HUES64 (cell line): ENCODE measurements around the gene SLC35B4. TPM values are rescaled to one million over a fixed set of nuclear protein-coding genes. Genes with fewer than 3 reads are reported as not detected.
A peak's percentile ranks its signal among the peaks of the same experiment; 100 is the strongest.

Experiments
- H3K27ac ChIP-seq: 2 replicates; pipeline ENCODE4 v1.7.0; 2013; ENCODE audit warnings: low read depth, low read length, inconsistent platforms
- H3K27me3 ChIP-seq: 2 replicates; pipeline ENCODE4 v1.6.1; 2013; ENCODE audit warnings: mild to moderate bottlenecking, low read length; ENCODE audit not compliant: insufficient read depth
- H3K36me3 ChIP-seq: 2 replicates; pipeline ENCODE4 v1.6.1; 2013; ENCODE audit warnings: mild to moderate bottlenecking, low read length; ENCODE audit not compliant: insufficient read depth
- H3K4me1 ChIP-seq: 2 replicates; pipeline ENCODE4 v1.6.1; 2013; ENCODE audit warnings: mild to moderate bottlenecking, low read length, moderate library complexity; ENCODE audit not compliant: insufficient read depth
- H3K4me3 ChIP-seq: 2 replicates; pipeline ENCODE4 v1.5.1; 2013; ENCODE audit warnings: mild to moderate bottlenecking, low read length, moderate library complexity
- H3K9ac ChIP-seq: 2 replicates; pipeline ENCODE4 v1.6.1; 2013; ENCODE audit warnings: mild to moderate bottlenecking, low read depth, low read length
- H3K9me3 ChIP-seq: 2 replicates; pipeline ENCODE4 v1.6.1; 2013; ENCODE audit warnings: low read depth, low read length; ENCODE audit not compliant: insufficient read depth
- WGBS: fragments of 150-250, 120-280 bp; methylation state at CpG from one replicate; pipeline ENCODE4 v1.1.7; 2013; ENCODE audit warnings: missing lambda C conversion rate; 5-methylcytosine and 5-hydroxymethylcytosine counted together
- polyA plus RNA-seq, 2 experiments: library from polyadenylated mRNA; stranded (reverse); fragments of 50-300 nt; gene quantifications; one replicate each; pipeline ENCODE4 v1.2.3, GENCODE V29; 2013

Gene SLC35B4, protein sequence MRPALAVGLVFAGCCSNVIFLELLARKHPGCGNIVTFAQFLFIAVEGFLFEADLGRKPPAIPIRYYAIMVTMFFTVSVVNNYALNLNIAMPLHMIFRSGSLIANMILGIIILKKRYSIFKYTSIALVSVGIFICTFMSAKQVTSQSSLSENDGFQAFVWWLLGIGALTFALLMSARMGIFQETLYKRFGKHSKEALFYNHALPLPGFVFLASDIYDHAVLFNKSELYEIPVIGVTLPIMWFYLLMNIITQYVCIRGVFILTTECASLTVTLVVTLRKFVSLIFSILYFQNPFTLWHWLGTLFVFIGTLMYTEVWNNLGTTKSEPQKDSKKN
- 20.8 TPM for polyA plus RNA-seq (2013, experiment 1 of 2)
- polyA plus RNA-seq (2013, experiment 2 of 2), result 21.7 TPM

DNA sequence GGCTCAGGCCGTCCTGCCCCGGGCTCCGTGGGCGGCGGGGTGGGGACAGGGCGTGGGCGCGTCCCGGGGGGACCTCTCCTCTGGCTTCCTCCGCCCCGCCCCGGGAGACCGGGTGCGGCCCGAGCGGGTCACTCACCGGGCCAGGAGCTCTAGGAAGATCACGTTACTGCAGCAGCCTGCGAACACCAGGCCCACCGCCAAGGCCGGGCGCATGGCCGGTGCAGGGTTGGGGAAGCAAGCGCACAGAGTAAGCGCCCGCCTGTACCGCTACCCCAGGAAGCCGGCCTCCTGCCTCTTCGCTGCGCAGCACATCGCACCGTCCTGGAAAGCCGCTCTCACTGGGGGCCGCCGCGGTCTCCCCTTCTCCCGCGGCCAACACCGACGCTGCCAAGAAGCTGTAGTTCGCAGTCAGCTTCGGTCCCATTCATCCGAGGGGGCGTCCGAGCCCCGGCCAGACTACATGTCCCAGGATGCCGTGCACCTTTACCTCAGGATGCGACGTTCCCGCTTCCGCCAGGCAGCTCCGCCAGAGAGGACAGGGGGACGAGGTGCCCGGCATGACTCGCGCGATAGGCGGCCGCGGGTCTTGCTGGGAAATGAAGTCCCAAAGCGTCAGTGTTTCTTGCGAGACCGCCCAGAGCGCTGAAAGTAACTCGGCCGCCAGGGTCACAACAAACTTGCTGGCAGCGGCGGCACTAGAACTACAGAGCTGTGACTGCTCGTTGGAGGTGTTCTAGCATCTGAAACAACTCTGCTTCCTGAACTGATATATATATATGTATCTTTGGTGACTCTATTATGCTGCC lies at the start of gene SLC35B4:
Gene SLC35B4, minus strand, starts transcription at position 392 of the 806 bp plus-strand sequence. Its CDS starts 179 bp downstream, at position 213.
- Histone ChIP-seq H3K27ac (peak within 1 kb of the TSS; percentile 57; the same call in 1 of the 2 replicates), H3K4me3 (peak within 1 kb of the TSS; percentile 76), H3K9me3 (no peaks in the 10 kb centered on the region), H3K36me3 (no peaks in the 10 kb centered on the region), H3K27me3 (no peaks in the 10 kb centered on the region), H3K4me1 (peaks cover 5% of the 10 kb centered on the region; the same call in 1 of the 2 replicates), H3K9ac (peak within 1 kb of the TSS; percentile 76)
- under 1% methylated on average over 69 of the region's 69 CpGs for WGBS

DNA sequence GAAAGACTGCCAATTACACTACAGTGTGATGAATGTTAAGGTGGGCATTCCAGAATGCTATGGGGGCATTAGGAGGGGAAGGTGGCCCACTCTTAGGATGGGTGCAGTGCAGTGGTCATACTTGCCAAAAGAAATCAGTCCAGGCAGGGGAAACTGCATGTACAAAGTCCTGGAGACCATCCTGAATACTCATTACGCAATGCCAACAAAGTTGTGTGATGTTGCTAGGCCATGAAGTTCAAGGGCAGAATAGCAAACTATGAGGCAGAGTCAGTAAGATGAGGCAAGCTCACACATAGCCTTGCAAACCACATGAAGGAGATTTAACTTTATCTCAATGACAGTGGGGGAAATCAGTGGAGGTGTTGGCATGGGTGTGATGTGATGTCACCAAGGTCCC lies 49.8 kb upstream of the SLC35B4 start:
- Histone ChIP-seq H3K27ac (no peak overlapping the region), H3K4me3 (no peak overlapping the region), H3K36me3 (no peaks in the 10 kb centered on the region), H3K4me1 (no peaks in the 10 kb centered on the region), H3K9me3 (no peaks in the 10 kb centered on the region), H3K9ac (no peak overlapping the region), H3K27me3 (no peaks in the 10 kb centered on the region)
- WGBS, result 100% methylated on average over 1 of the region's 1 CpG

DNA sequence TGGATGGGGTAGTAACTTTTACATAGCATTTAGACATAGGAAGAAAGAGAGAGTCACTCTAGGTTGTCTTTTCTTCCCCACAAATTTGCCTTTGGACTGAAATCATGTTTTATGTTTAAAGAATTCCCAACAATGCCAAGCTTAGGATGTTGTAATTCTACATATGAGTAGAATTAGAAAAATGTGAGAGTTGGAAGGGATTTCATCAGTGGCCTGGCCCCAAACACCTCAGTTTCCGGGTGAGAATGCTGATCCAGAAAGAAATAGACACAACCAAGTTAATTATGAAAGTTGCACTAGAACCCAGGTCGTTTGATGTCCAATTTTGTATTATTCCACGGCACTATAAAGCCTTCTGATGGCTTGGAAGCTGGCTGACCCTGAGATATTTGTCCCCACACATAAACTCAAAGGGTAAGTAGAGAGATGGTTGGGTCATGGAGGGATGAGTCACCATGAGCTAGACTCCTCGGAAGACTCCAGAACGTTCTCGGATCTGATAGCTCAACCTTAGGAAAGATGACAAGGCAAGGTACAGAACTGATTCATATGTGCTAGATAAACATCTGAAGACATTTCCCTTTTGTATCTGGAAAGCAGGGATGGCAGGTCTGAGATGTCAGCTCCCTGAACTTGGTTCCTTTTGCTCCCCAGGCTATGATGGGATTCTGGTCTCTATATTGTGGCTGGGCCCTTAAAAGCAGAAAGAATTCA lies 48.8 kb upstream of the SLC35B4 start:
- Histone ChIP-seq H3K9me3 (no peaks in the 10 kb centered on the region), H3K4me3 (no peak overlapping the region), H3K36me3 (no peaks in the 10 kb centered on the region), H3K27ac (no peak overlapping the region), H3K27me3 (no peaks in the 10 kb centered on the region), H3K9ac (no peak overlapping the region), H3K4me1 (no peaks in the 10 kb centered on the region)
- 93% methylated on average over 6 of the region's 6 CpGs for WGBS

DNA sequence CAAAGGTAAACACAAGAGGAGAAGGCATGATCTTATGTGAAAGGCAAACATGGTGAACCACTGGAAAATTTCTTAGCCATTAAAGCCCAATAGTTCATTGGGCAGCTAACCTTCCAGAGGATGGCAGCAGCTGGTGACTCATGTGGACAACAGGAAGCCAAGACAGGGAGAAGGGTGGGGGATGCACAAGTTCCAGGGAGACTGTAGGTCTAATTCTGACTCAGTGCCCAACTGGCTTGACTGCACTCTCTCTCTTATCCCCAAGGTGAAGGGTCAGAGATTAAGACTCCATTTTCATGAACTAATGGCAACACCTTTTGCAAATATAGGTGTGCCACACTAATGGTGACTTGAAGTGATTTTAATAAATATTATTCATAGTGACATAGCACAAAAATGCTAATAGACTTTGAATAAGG lies 47.9 kb upstream of the SLC35B4 start:
- Histone ChIP-seq H3K36me3 (no peaks in the 10 kb centered on the region), H3K9me3 (no peaks in the 10 kb centered on the region), H3K27ac (no peak overlapping the region), H3K27me3 (no peaks in the 10 kb centered on the region), H3K4me1 (no peaks in the 10 kb centered on the region), H3K9ac (no peak overlapping the region), H3K4me3 (no peak overlapping the region)

DNA sequence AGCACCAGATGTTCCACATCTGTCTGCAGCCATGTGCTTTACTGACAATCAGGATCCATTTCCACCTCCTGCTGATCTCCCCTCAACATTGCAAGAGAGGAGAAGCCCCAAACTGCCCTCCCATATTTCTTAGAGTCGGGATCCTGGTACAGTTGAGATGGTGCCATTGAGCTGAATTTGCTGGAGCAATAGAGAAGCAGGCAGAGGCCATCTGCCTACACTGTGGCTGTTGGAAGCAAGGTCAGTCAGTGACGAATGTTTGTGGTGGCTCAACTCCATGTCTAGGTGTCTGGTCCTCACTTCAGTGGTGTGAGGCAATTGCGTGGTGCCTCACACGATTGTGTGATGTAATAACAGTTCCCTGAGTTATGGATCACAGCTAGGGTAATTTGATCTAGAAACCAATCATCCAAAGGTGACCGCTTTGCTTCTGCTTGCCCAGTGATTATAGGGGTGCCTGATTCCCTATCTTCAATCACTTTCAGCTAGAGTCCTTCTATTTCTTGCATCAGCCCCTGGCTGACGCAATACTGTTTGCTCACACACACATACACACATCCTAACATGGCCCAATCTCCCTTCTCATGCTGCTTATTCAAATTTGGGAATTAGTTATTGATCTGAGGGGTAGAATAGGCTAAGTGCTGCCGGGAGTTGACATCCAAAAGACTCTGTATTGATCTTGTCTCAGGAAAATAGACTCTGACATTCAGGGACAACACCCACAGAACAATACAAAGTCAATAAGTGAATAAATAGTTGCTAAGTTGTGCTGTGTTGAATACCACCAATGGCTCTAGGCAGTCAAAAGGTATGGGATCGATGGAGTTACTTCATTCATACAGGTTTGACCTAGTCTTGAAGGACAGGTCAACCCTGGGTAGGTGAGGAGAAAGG lies 46.1 kb upstream of the SLC35B4 start:
- no peak overlapping the region for H3K27ac ChIP-seq
- H3K9me3 ChIP-seq, result no peaks in the 10 kb centered on the region
- no peaks in the 10 kb centered on the region for H3K27me3 ChIP-seq
- 92% methylated on average over 8 of the region's 8 CpGs for WGBS
- H3K36me3 ChIP-seq, result no peaks in the 10 kb centered on the region
- H3K9ac ChIP-seq, result no peak overlapping the region
- no peak overlapping the region for H3K4me3 ChIP-seq
- H3K4me1 ChIP-seq, result no peaks in the 10 kb centered on the region

DNA sequence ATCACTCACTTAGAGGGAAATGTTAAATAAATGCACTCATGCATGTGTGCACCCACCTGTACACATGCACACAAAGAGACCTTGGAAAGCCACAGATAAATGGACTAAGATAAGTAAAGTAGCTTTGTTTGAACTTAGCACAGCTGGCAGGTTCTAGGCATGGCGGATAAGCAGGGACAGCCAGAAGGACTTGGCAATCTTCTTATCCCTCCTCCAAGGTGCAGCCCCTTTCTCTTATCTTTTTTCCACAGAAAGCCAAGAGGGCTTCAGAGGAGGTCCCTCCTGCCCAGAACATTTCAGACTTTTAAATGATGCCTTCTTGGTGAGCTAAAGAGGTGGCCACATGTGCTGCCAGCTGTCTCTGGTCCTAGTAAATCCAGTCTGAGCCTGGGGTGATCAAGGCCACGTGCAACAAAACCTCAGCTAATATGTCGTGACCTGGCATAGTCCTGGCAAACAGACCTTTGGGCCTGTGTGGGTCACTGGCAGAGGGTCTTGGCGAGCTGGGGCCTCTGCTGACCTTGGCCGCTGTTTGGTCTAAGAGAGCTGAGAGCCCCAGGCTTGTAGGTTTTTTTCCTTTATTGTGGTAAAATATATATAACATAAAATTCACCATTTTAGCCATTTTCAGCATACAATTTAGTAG lies 43.2 kb upstream of the SLC35B4 start:
- H3K4me1 ChIP-seq, result no peaks in the 10 kb centered on the region
- H3K9me3 ChIP-seq, result no peaks in the 10 kb centered on the region
- H3K9ac ChIP-seq, result no peak overlapping the region
- H3K27ac ChIP-seq, result no peak overlapping the region
- WGBS, result 96% methylated on average over 5 of the region's 5 CpGs
- no peaks in the 10 kb centered on the region for H3K36me3 ChIP-seq
- H3K4me3 ChIP-seq, result no peak overlapping the region
- H3K27me3 ChIP-seq, result no peaks in the 10 kb centered on the region

DNA sequence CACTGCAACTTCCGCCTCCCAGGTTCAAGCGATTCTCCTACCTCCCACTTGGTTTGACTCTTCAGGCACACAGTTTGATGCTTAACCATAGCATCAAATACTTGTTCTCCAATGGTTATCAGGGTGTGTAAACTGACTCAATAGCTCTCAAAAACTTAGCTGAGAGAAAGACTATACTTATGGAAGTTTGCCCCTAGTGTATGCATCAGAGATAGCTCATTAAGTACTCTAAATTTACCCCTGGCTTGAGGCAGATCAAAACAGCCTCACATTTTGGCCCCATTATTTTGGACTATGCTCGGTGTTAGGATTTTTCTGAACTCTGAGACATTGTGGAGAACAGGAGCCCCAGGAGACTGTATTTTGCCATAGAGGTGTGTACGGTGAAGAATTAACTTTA lies 40.8 kb upstream of the SLC35B4 start:
- WGBS, result 95% methylated on average over 4 of the region's 4 CpGs
- Histone ChIP-seq H3K27ac (no peak overlapping the region), H3K27me3 (no peaks in the 10 kb centered on the region), H3K9ac (no peak overlapping the region), H3K9me3 (no peaks in the 10 kb centered on the region), H3K36me3 (no peaks in the 10 kb centered on the region), H3K4me1 (no peaks in the 10 kb centered on the region), H3K4me3 (no peak overlapping the region)

DNA sequence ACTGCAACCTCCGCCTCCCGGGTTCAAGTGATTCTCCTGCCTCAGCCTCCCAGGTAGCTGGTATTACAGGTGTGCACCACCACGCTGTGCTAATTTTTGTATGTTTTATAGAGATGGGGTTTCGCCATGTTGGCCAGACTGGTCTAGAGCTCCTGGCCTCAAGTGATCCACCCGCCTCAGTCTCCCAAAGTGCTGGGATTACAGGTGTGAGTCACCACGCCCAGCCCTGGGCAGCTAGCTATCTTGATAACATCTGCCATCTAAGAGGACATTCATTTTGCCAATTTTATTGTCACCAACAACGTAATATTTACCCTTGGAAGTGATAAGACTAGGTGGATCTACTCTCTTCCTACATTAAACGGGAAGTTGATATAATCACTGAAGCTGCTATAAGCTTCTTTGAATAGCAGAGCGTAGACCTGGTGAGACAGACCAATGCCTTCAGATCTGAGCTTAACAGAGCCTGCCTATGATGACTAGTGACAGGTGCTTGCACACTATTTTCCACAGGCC lies 39.7 kb upstream of the SLC35B4 start:
- no peaks in the 10 kb centered on the region for H3K27me3 ChIP-seq
- no peaks in the 10 kb centered on the region for H3K9me3 ChIP-seq
- no peaks in the 10 kb centered on the region for H3K4me1 ChIP-seq
- WGBS, result 91% methylated on average over 9 of the region's 9 CpGs
- no peaks in the 10 kb centered on the region for H3K36me3 ChIP-seq
- H3K9ac ChIP-seq, result no peak overlapping the region
- H3K27ac ChIP-seq, result no peak overlapping the region
- no peak overlapping the region for H3K4me3 ChIP-seq

DNA sequence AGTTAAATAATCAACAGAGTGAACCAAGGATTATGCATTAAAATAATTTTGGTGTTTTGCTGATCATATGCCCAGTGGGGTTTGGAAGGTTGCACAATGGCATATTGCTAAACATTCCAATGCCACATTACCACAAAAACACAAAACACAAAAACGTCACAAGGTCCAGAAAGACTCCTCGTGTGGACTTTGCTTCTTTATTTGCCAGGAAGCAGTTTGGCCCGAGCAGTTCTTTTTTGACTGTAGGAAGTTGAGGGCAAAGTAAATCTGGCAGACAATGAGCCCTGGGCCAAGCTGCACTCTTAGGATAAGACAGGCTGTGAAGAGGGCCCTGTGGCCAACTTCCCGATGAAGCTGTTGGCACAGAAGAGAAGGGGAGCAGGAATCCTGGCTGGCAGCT lies 39.2 kb upstream of the SLC35B4 start:
- no peaks in the 10 kb centered on the region for H3K36me3 ChIP-seq
- H3K4me3 ChIP-seq, result no peak overlapping the region
- peaks cover 1% of the 10 kb centered on the region; the same call in 1 of the 2 replicates for H3K4me1 ChIP-seq
- no peaks in the 10 kb centered on the region for H3K27me3 ChIP-seq
- no peaks in the 10 kb centered on the region for H3K9me3 ChIP-seq
- no peak overlapping the region for H3K27ac ChIP-seq
- WGBS, result 95% methylated on average over 4 of the region's 4 CpGs
- H3K9ac ChIP-seq, result no peak overlapping the region

DNA sequence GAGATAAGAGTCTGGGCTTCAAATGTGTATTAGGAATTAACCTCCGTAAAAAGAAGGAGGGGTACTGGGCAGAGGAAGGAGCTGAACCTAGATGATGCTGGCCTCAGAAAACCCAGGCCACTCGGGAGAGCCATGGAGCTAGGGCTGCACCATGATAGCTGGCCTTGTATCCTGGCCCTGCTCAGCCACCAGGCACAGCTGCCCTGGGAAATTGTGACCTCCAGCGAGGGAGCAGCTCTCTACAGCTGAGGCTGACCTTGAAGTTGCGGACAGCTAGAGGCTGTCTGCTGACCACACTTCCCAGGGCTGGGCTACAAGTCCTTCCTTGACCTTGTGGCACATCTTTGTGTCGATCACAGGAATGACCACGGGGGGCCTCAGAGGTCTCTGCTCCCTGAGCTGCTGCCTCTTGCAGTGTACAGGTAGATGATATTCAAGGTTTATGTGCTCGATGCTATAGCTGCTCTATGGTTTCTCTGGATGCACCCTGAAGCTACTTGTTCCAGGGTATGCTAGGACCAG lies 38.3 kb upstream of the SLC35B4 start:
- Histone ChIP-seq H3K36me3 (no peaks in the 10 kb centered on the region), H3K4me1 (peaks cover 2% of the 10 kb centered on the region; the same call in 1 of the 2 replicates), H3K4me3 (no peak overlapping the region), H3K27ac (no peak overlapping the region), H3K9ac (no peak overlapping the region), H3K9me3 (no peaks in the 10 kb centered on the region), H3K27me3 (no peaks in the 10 kb centered on the region)
- 78% methylated on average over 7 of the region's 7 CpGs for WGBS
